Loucy (cell line): ENCODE results near the gene NECTIN1.

Source experiments
- CTCF ChIP-seq: fragments of 200-600 bp; sonication (generic); conservative IDR thresholded peaks from 2 replicates; pipeline ENCODE4 v1.5.1; 2014; ENCODE audit warnings: mild to moderate bottlenecking, antibody characterized with exemption, low read length
- EZH2phosphoT487 ChIP-seq: fragments of 200-600 bp; IDR thresholded peaks from 2 replicates; pipeline ENCODE4 v1.6.1; 2018; ENCODE audit warnings: antibody characterized with exemption, mild to moderate bottlenecking, moderate library complexity, borderline replicate concordance

DNA sequence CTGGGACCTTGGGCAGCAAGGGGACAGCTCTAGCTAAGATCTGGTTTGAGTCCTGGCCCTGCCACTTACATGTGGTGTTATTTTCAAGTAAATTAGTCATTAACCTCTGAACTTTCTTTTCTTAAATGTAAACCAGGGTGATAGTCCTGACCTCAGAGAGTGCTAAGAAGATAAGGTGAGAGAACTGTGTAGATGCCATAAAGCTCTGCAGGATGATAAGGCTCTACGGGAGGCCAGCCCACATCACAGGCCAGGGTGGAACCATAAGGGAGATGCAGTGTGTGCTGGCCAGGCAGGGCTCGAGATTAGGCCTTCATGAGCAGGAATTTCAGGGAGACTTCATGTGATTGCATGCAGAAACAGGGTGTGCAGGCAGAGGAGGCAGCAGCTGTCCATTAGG is 24.2 kb downstream of the NECTIN1 start:
- TF ChIP-seq CTCF (no peak), EZH2phosphoT487 (no peak)
